Measurements from ENCODE around the gene OR52B4. TPM values are rescaled to one million over a fixed set of nuclear protein-coding genes. Genes with fewer than 3 reads are reported as not detected.
"Not testable (repeated sequence)": the region's sequence is repeated elsewhere in the genome, so short reads cannot be mapped to it uniquely, and the experiment has no call there.

The OR52B4 gene
- polyA plus RNA-seq, 1 donor: not detected

GRCh38 chr11:4370166-4370565 lies 2.0 kb upstream of the OR52B4 start:
- Histone ChIP-seq H3K36me3 (ENCODE audit: control insufficient read depth, insufficient read depth, low read length) (no peaks in the 10 kb centered on the region), H3K9me3 (ENCODE audit: control insufficient read depth, low read depth, low read length) (no peaks in the 10 kb centered on the region), H3K27me3 (ENCODE audit: control insufficient read depth, insufficient read depth, low read length) (no peaks in the 10 kb centered on the region), H3K4me3 (ENCODE audit: low read length) (no peak overlapping the region), H3K4me1 (ENCODE audit: control insufficient read depth, insufficient read depth, low read length) (no peaks in the 10 kb centered on the region), H3K27ac (ENCODE audit: low read length) (no peak overlapping the region)
- DNase-seq: no peak
- WGBS (ENCODE audit: insufficient coverage, low lambda C conversion rate): 100% methylated on average over 1 of the region's 3 CpGs

GRCh38 chr11:4348142-4348541 lies 20.0 kb downstream of the OR52B4 start:
- H3K9me3 ChIP-seq (ENCODE audit: control insufficient read depth, low read depth, low read length); H3K4me3 ChIP-seq (ENCODE audit: low read length); DNase-seq; H3K4me1 ChIP-seq (ENCODE audit: control insufficient read depth, insufficient read depth, low read length); H3K36me3 ChIP-seq (ENCODE audit: control insufficient read depth, insufficient read depth, low read length); H3K27ac ChIP-seq (ENCODE audit: low read length); H3K27me3 ChIP-seq (ENCODE audit: control insufficient read depth, insufficient read depth, low read length): not testable (repeated sequence)
- WGBS (ENCODE audit: insufficient coverage, low lambda C conversion rate): no CpG with 5 or more reads among the region's 5 CpGs

- H3K4me1 ChIP-seq (ENCODE audit: control insufficient read depth, insufficient read depth, low read length); DNase-seq; H3K9me3 ChIP-seq (ENCODE audit: control insufficient read depth, low read depth, low read length); H3K27me3 ChIP-seq (ENCODE audit: control insufficient read depth, insufficient read depth, low read length); H3K27ac ChIP-seq (ENCODE audit: low read length); H3K4me3 ChIP-seq (ENCODE audit: low read length); H3K36me3 ChIP-seq (ENCODE audit: control insufficient read depth, insufficient read depth, low read length): not testable (repeated sequence)
- WGBS (ENCODE audit: insufficient coverage, low lambda C conversion rate): no CpG with 5 or more reads among the region's 2 CpGs
Measured at GRCh38 chr11:4345366-4345765, 22.8 kb downstream of the OR52B4 start.

GRCh38 chr11:4334356-4334755 lies 33.8 kb downstream of the OR52B4 start:
- not testable (repeated sequence) for H3K36me3 ChIP-seq (ENCODE audit: control insufficient read depth, insufficient read depth, low read length); H3K4me1 ChIP-seq (ENCODE audit: control insufficient read depth, insufficient read depth, low read length); H3K27ac ChIP-seq (ENCODE audit: low read length); H3K4me3 ChIP-seq (ENCODE audit: low read length); H3K27me3 ChIP-seq (ENCODE audit: control insufficient read depth, insufficient read depth, low read length); DNase-seq; H3K9me3 ChIP-seq (ENCODE audit: control insufficient read depth, low read depth, low read length)
- WGBS (ENCODE audit: insufficient coverage, low lambda C conversion rate): no CpG with 5 or more reads among the region's 28 CpGs

Other genes starting within 250 kb of the OR52B4 start
- 48.5 TPM for gene TRIM21, start 25.3 kb upstream of the OR52B4 start, polyA plus RNA-seq
- 0.04 TPM for gene OR52K2, start 80.9 kb upstream of the OR52B4 start, polyA plus RNA-seq
- 0.25 TPM for gene OR52K1, start 114.3 kb upstream of the OR52B4 start, polyA plus RNA-seq
- gene OR52M1, start 176.8 kb upstream of the OR52B4 start, polyA plus RNA-seq: not detected
- 0.03 TPM for gene OR52I2, start 213.4 kb upstream of the OR52B4 start, polyA plus RNA-seq
- 0.03 TPM for gene OR52I1, start 225.7 kb upstream of the OR52B4 start, polyA plus RNA-seq
- gene TRIM68, start 239.8 kb upstream of the OR52B4 start, polyA plus RNA-seq: 19.8 TPM

All from large intestine (tissue), 3 donors.